HPDE6-E6E7 (cell line): ENCODE measurements around the gene CDYL.
A peak's percentile ranks its signal among the peaks of the same experiment; 100 is the strongest.

Source experiments
- DNase-seq: peaks from one replicate; pipeline ENCODE4 v3.0.0; 2011; ENCODE audit warnings: missing footprints; ENCODE audit errors: extremely low spot score

Gene CDYL

GRCh38 chr6:4908062-4908461, 131.9 kb downstream of the CDYL start:
- no peak for DNase-seq

GRCh38 chr6:4909063-4909706, 133.0 kb downstream of the CDYL start:
- DNase-seq = no peak

GRCh38 chr6:4910037-4910760, 134.0 kb downstream of the CDYL start:
- DNase-seq = no peak

GRCh38 chr6:4912559-4912958, 136.4 kb downstream of the CDYL start:
- no peak for DNase-seq

GRCh38 chr6:4913705-4914419, 137.7 kb downstream of the CDYL start:
- DNase-seq = peak; percentile 63

- DNase-seq = no peak
These were observed 138.4 kb downstream of the CDYL start for GRCh38 chr6:4914420-4915159.

- no peak for DNase-seq
These were observed 140.9 kb downstream of the CDYL start for GRCh38 chr6:4916954-4917561.

GRCh38 chr6:4920914-4921410, 144.8 kb downstream of the CDYL start:
- DNase-seq = no peak

GRCh38 chr6:4922488-4923037, 146.4 kb downstream of the CDYL start:
- DNase-seq = no peak

- DNase-seq = no peak
These were observed 146.9 kb downstream of the CDYL start for GRCh38 chr6:4923081-4923480.

GRCh38 chr6:4924661-4925271, 148.6 kb downstream of the CDYL start:
- DNase-seq = no peak

GRCh38 chr6:4925580-4925979, 149.4 kb downstream of the CDYL start:
- no peak for DNase-seq

GRCh38 chr6:4928426-4928825, 152.2 kb downstream of the CDYL start:
- no peak for DNase-seq

GRCh38 chr6:4929097-4929718, 153.0 kb downstream of the CDYL start:
- no peak for DNase-seq

GRCh38 chr6:4930025-4930691, 154.0 kb downstream of the CDYL start:
- DNase-seq = no peak

- DNase-seq = peak; percentile 20
These were observed 155.5 kb downstream of the CDYL start for GRCh38 chr6:4931530-4932227.

GRCh38 chr6:4932228-4932903, 156.2 kb downstream of the CDYL start:
- no peak for DNase-seq

- DNase-seq = no peak
These were observed 159.3 kb downstream of the CDYL start for GRCh38 chr6:4935486-4935885.
